Prostate gland (tissue), 2 donors: Measurements from ENCODE around the gene CAMK1.

Experiments used
- POLR2A ChIP-seq: fragments of 450-650 bp; IDR thresholded peaks from one replicate; pipeline ENCODE4 v1.6.1; 2016; ENCODE audit warnings: antibody characterized with exemption, mild to moderate bottlenecking
- TF ChIP-seq, protein P1 (sequence below), 4 experiments: fragments of 200-600 bp in 2 of 4; fragments of 450-650 bp in 2 of 4; sonication (generic) in 2 of 4; IDR thresholded peaks; 1 replicate in 3 of 4; 2 replicates in 1 of 4; pipeline ENCODE4 v1.5.1; 2016 to 2019; ENCODE audit warnings: antibody characterized with exemption in 4 of 4, mild to moderate bottlenecking in 2 of 4, moderate library complexity in 2 of 4

DNA sequence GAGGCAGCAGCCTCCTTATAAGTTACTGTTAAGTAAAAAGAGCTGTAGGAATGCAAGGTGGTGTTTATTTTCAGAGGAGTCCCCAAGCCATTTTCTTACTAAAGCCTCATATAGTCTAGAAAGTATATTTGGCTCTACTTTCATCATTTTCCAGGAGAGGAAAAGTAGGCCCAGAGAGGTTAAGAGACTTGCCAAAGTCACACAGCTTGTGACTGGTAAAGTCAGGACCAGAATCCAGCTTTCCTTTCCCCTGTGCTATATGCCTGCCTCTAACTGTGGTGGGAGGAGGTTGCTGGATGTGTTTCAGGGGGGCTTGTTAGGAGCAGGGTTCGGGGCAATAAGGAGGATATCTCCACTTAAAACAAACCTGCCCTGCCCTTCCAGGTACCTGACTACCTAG lies 27.2 kb downstream of the CAMK1 start:
- TF ChIP-seq, protein P1, sequence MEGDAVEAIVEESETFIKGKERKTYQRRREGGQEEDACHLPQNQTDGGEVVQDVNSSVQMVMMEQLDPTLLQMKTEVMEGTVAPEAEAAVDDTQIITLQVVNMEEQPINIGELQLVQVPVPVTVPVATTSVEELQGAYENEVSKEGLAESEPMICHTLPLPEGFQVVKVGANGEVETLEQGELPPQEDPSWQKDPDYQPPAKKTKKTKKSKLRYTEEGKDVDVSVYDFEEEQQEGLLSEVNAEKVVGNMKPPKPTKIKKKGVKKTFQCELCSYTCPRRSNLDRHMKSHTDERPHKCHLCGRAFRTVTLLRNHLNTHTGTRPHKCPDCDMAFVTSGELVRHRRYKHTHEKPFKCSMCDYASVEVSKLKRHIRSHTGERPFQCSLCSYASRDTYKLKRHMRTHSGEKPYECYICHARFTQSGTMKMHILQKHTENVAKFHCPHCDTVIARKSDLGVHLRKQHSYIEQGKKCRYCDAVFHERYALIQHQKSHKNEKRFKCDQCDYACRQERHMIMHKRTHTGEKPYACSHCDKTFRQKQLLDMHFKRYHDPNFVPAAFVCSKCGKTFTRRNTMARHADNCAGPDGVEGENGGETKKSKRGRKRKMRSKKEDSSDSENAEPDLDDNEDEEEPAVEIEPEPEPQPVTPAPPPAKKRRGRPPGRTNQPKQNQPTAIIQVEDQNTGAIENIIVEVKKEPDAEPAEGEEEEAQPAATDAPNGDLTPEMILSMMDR (IDR thresholded peaks at IDR 0.05) = no peak
- no peak for TF ChIP-seq POLR2A
